Ascending aorta (tissue), 2 donors: Measurements from ENCODE around the gene PAQR5. TPM values are rescaled to one million over a fixed set of nuclear protein-coding genes. Genes with fewer than 3 reads are reported as not detected.

ENCODE experiments used
- DNase-seq, 2 donors: peaks; one replicate each; pipeline ENCODE4 v3.0.0-alpha.2; 2019; ENCODE audit warnings: low spot score in 2 of 2
- H3K27ac ChIP-seq, 2 donors: fragments of 200-600 bp; sonication (generic); one replicate each; pipeline ENCODE4 v1.5.1; 2016 to 2017; ENCODE audit warnings: mild to moderate bottlenecking in 1 of 2
- H3K27me3 ChIP-seq: fragments of 200-600 bp; sonication (generic); one replicate; pipeline ENCODE4 v1.5.1; 2017
- H3K36me3 ChIP-seq, 2 donors: fragments of 200-600 bp; sonication (generic); one replicate each; pipeline ENCODE4 v1.5.1; 2016
- H3K4me1 ChIP-seq, 2 donors: fragments of 200-600 bp; sonication (generic); one replicate each; pipeline ENCODE4 v1.5.1; 2016 to 2017; ENCODE audit warnings: mild to moderate bottlenecking in 1 of 2
- H3K4me3 ChIP-seq, 2 donors: fragments of 200-600 bp; sonication (generic); one replicate each; pipeline ENCODE4 v1.5.1; 2016 to 2017; ENCODE audit warnings: mild to moderate bottlenecking in 1 of 2
- H3K9me3 ChIP-seq, 2 donors: fragments of 200-600 bp; sonication (generic); one replicate each; pipeline ENCODE4 v1.5.1; 2016
- CTCF ChIP-seq, 3 experiments: fragments of 200-600 bp in 2 of 3; fragments of 450-650 bp in 1 of 3; sonication (generic) in 2 of 3; IDR thresholded peaks; one replicate each; pipeline ENCODE4 v1.5.1; 2016 to 2019; ENCODE audit warnings: antibody characterized with exemption in 3 of 3, mild to moderate bottlenecking in 1 of 3, moderate library complexity in 1 of 3
- intact Hi-C: fragments of 100-400 bp; cut with DNase I; formaldehyde crosslinking; loops from one replicate; pipeline ENCODE4 v1.15.1; 2023
- total RNA-seq: library from RNA; depleted of rRNA; stranded (reverse); fragments of >200 nt; gene quantifications from one replicate; pipeline ENCODE4 v1.1.0, GENCODE V29; 2016

The PAQR5 gene
- total RNA-seq, 1 donor from 2014 or later = 1.1 TPM

GRCh38 chr15:69302929-69303328 lies 4.2 kb downstream of the PAQR5 start:
- peaks cover 17% of the 10 kb centered on the region for H3K27me3 ChIP-seq
- intact Hi-C loops = no loop called here

GRCh38 chr15:69303337-69304181 lies 4.8 kb downstream of the PAQR5 start:
- peaks cover 0 to 10% of the 10 kb centered on the region in 2 donors for H3K4me1 ChIP-seq
- H3K36me3 ChIP-seq = no peaks in the 10 kb centered on the region
- no peak for DNase-seq
- peaks cover 17% of the 10 kb centered on the region for H3K27me3 ChIP-seq
- no peak overlapping the region for H3K27ac ChIP-seq
- H3K4me3 ChIP-seq = no peak overlapping the region
- intact Hi-C loops = no loop called here
- no peak for TF ChIP-seq CTCF (IDR thresholded peaks at IDR 0.05)
- no peaks in the 10 kb centered on the region for H3K9me3 ChIP-seq

More at GRCh38 chr15:69302929-69303328, 4.2 kb downstream of the PAQR5 start:
- H3K4me1 ChIP-seq = peaks cover 0 to 10% of the 10 kb centered on the region in 2 donors
- no peak overlapping the region for H3K27ac ChIP-seq
- H3K4me3 ChIP-seq = no peak overlapping the region
- no peak for TF ChIP-seq CTCF (IDR thresholded peaks at IDR 0.05)
- no peak for DNase-seq
- H3K36me3 ChIP-seq = no peaks in the 10 kb centered on the region
- H3K9me3 ChIP-seq = no peaks in the 10 kb centered on the region

GRCh38 chr15:69304182-69304545 lies 5.5 kb downstream of the PAQR5 start:
- Histone ChIP-seq H3K27ac (no peak overlapping the region), H3K9me3 (no peaks in the 10 kb centered on the region), H3K27me3 (peaks cover 13% of the 10 kb centered on the region), H3K36me3 (no peaks in the 10 kb centered on the region), H3K4me1 (peaks cover 0 to 7% of the 10 kb centered on the region in 2 donors), H3K4me3 (no peak overlapping the region)
- intact Hi-C loops = no loop called here
- DNase-seq = no peak
- no peak for TF ChIP-seq CTCF (IDR thresholded peaks at IDR 0.05)

- H3K4me3 ChIP-seq = no peak overlapping the region
- DNase-seq = no peak
- no peak for TF ChIP-seq CTCF (IDR thresholded peaks at IDR 0.05)
- intact Hi-C loops = no loop called here
- H3K9me3 ChIP-seq = no peaks in the 10 kb centered on the region
- H3K27me3 ChIP-seq = peaks cover under 1% of the 10 kb centered on the region
- no peaks in the 10 kb centered on the region for H3K36me3 ChIP-seq
- H3K27ac ChIP-seq = no peak overlapping the region
- H3K4me1 ChIP-seq = no peaks in the 10 kb centered on the region
Observed at GRCh38 chr15:69305204-69305931, 6.7 kb downstream of the PAQR5 start.

- H3K9me3 ChIP-seq = no peaks in the 10 kb centered on the region
- no peaks in the 10 kb centered on the region for H3K36me3 ChIP-seq
- H3K4me1 ChIP-seq = no peaks in the 10 kb centered on the region
- TF ChIP-seq CTCF (IDR thresholded peaks at IDR 0.05) = no peak
- no peak overlapping the region for H3K4me3 ChIP-seq
- no peak overlapping the region for H3K27ac ChIP-seq
- no peaks in the 10 kb centered on the region for H3K27me3 ChIP-seq
- intact Hi-C loops = no loop called here
- DNase-seq = no peak
Observed at GRCh38 chr15:69305933-69306568, 7.3 kb downstream of the PAQR5 start.
